ENCODE results near the gene DHRS12.

GRCh38 chr13:51731759-51732158 lies 72.2 kb downstream of the DHRS12 start:
- TF ChIP-seq CTCF (IDR thresholded peaks at IDR 0.05) (peak in 1 of 6 experiments; percentile 10), POLR2A (IDR thresholded peaks at IDR 0.05) (no peak)

Data from Peyer's patch (tissue), 4 donors.